ENCODE measurements around the gene PTPRN2. TPM values are rescaled to one million over a fixed set of nuclear protein-coding genes. Genes with fewer than 3 reads are reported as not detected.

Gene PTPRN2
- total and polyA plus RNA-seq, 9 of the 15 experiments (the other 6 are each of a cell fraction or from before 2014, with no cell fraction given): not detected

DNA sequence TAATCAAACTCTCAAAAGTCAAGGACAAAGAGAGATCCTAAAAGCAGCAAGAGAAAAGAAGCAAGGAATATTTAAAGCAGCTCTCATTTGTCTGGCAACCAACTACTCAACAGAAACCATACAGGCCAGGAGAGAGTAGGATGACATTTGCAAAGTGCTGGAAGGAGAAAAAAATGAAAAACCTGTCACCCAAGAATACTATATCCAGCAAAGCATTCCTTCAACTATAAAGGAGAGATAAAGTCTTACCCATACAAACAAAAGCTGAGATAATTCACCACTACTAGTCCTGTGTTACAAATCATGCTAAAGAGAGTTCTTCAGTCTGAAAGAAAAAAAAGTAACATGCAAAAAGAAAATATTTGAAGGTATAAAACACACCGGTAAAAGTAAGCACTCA is 357.7 kb downstream of the PTPRN2 start (continued):
- TF ChIP-seq, protein P1, sequence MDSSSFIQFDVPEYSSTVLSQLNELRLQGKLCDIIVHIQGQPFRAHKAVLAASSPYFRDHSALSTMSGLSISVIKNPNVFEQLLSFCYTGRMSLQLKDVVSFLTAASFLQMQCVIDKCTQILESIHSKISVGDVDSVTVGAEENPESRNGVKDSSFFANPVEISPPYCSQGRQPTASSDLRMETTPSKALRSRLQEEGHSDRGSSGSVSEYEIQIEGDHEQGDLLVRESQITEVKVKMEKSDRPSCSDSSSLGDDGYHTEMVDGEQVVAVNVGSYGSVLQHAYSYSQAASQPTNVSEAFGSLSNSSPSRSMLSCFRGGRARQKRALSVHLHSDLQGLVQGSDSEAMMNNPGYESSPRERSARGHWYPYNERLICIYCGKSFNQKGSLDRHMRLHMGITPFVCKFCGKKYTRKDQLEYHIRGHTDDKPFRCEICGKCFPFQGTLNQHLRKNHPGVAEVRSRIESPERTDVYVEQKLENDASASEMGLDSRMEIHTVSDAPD (CRISPR knock-in tag; IDR thresholded peaks at IDR 0.05): no peak
- TF ChIP-seq ILK (tag; IDR thresholded peaks at IDR 0.05; ENCODE audit: borderline replicate concordance, low read depth): no peak
- TF ChIP-seq, protein P2, sequence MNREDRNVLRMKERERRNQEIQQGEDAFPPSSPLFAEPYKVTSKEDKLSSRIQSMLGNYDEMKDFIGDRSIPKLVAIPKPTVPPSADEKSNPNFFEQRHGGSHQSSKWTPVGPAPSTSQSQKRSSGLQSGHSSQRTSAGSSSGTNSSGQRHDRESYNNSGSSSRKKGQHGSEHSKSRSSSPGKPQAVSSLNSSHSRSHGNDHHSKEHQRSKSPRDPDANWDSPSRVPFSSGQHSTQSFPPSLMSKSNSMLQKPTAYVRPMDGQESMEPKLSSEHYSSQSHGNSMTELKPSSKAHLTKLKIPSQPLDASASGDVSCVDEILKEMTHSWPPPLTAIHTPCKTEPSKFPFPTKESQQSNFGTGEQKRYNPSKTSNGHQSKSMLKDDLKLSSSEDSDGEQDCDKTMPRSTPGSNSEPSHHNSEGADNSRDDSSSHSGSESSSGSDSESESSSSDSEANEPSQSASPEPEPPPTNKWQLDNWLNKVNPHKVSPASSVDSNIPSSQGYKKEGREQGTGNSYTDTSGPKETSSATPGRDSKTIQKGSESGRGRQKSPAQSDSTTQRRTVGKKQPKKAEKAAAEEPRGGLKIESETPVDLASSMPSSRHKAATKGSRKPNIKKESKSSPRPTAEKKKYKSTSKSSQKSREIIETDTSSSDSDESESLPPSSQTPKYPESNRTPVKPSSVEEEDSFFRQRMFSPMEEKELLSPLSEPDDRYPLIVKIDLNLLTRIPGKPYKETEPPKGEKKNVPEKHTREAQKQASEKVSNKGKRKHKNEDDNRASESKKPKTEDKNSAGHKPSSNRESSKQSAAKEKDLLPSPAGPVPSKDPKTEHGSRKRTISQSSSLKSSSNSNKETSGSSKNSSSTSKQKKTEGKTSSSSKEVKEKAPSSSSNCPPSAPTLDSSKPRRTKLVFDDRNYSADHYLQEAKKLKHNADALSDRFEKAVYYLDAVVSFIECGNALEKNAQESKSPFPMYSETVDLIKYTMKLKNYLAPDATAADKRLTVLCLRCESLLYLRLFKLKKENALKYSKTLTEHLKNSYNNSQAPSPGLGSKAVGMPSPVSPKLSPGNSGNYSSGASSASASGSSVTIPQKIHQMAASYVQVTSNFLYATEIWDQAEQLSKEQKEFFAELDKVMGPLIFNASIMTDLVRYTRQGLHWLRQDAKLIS (CRISPR knock-in tag; IDR thresholded peaks at IDR 0.05): no peak
- TF ChIP-seq, protein P3, sequence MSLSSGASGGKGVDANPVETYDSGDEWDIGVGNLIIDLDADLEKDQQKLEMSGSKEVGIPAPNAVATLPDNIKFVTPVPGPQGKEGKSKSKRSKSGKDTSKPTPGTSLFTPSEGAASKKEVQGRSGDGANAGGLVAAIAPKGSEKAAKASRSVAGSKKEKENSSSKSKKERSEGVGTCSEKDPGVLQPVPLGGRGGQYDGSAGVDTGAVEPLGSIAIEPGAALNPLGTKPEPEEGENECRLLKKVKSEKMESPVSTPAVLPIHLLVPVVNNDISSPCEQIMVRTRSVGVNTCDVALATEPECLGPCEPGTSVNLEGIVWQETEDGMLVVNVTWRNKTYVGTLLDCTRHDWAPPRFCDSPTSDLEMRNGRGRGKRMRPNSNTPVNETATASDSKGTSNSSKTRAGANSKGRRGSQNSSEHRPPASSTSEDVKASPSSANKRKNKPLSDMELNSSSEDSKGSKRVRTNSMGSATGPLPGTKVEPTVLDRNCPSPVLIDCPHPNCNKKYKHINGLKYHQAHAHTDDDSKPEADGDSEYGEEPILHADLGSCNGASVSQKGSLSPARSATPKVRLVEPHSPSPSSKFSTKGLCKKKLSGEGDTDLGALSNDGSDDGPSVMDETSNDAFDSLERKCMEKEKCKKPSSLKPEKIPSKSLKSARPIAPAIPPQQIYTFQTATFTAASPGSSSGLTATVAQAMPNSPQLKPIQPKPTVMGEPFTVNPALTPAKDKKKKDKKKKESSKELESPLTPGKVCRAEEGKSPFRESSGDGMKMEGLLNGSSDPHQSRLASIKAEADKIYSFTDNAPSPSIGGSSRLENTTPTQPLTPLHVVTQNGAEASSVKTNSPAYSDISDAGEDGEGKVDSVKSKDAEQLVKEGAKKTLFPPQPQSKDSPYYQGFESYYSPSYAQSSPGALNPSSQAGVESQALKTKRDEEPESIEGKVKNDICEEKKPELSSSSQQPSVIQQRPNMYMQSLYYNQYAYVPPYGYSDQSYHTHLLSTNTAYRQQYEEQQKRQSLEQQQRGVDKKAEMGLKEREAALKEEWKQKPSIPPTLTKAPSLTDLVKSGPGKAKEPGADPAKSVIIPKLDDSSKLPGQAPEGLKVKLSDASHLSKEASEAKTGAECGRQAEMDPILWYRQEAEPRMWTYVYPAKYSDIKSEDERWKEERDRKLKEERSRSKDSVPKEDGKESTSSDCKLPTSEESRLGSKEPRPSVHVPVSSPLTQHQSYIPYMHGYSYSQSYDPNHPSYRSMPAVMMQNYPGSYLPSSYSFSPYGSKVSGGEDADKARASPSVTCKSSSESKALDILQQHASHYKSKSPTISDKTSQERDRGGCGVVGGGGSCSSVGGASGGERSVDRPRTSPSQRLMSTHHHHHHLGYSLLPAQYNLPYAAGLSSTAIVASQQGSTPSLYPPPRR (CRISPR knock-in tag; IDR thresholded peaks at IDR 0.05; ENCODE audit: borderline replicate concordance): no peak
- no peak for TF ChIP-seq KAT8 (IDR thresholded peaks at IDR 0.05; ENCODE audit: low read depth)
- TF ChIP-seq NR1H2 (CRISPR knock-in tag; IDR thresholded peaks at IDR 0.05): no peak
